OCI-LY3 (cell line): ENCODE measurements around the gene TAPBPL.
"Not testable (repeated sequence)": the region's sequence is repeated elsewhere in the genome, so short reads cannot be mapped to it uniquely, and the experiment has no call there.

ENCODE experiments used
- H2AFZ ChIP-seq: fragments of 200-600, 300-600 bp; shearing (Covaris generic); 2 replicates; pipeline ENCODE4 v1.6.0; 2014; ENCODE audit warnings: antibody characterized with exemption, low read depth, low read length
- H3K27ac ChIP-seq: fragments of 200-600, 300-600 bp; sonication (generic); 2 replicates; pipeline ENCODE4 v1.5.1; 2014; ENCODE audit warnings: mild to moderate bottlenecking, low read length, moderate library complexity, mixed read lengths
- H3K27me3 ChIP-seq: fragments of 200-600, 300-600 bp; sonication (generic); 2 replicates; pipeline ENCODE4 v1.6.1; 2014; ENCODE audit warnings: low read depth, low read length, mixed read lengths
- H3K36me3 ChIP-seq: fragments of 200-600, 300-600 bp; sonication (generic); replicated peaks from 2 replicates; pipeline ENCODE3; 2014; ENCODE audit warnings: low read depth, low read length, mixed read lengths
- H3K4me1 ChIP-seq: fragments of 300-600, 200-600 bp; sonication (generic); 2 replicates; pipeline ENCODE4 v1.6.1; 2014; ENCODE audit warnings: low read length, mixed read lengths
- H3K4me2 ChIP-seq: fragments of 200-600, 300-600 bp; sonication (generic); 2 replicates; pipeline ENCODE4 v1.6.1; 2014; ENCODE audit warnings: low read length, mixed read lengths
- H3K4me3 ChIP-seq: fragments of 300-600, 200-600 bp; sonication (generic); 2 replicates; pipeline ENCODE4 v1.5.1; 2014; ENCODE audit warnings: antibody characterized with exemption, mild to moderate bottlenecking, low read length, moderate library complexity
- H3K79me2 ChIP-seq: fragments of 300-600, 200-600 bp; shearing (Covaris generic); 2 replicates; pipeline ENCODE4 v1.6.1; 2014; ENCODE audit warnings: mild to moderate bottlenecking, low read length, mixed read lengths
- H3K9ac ChIP-seq: fragments of 300-600, 200-600 bp; shearing (Covaris generic); 2 replicates; pipeline ENCODE4 v1.6.0; 2014; ENCODE audit warnings: mild to moderate bottlenecking, low read length, moderate library complexity
- H3K9me3 ChIP-seq: fragments of 200-600, 300-600 bp; shearing (Covaris generic); 2 replicates; pipeline ENCODE4 v1.6.1; 2014; ENCODE audit warnings: low read length, mixed read lengths; ENCODE audit not compliant: insufficient read depth
- H4K20me1 ChIP-seq: fragments of 200-600, 300-600 bp; sonication (generic); 2 replicates; pipeline ENCODE4 v1.6.1; 2016; ENCODE audit warnings: low read length, mixed read lengths; ENCODE audit not compliant: insufficient read depth
- CTCF ChIP-seq: fragments of 200-600, 300-600 bp; sonication (generic); IDR thresholded peaks from 2 replicates; pipeline ENCODE4 v1.5.1; 2014; ENCODE audit warnings: antibody characterized with exemption, low read length, low read depth
- EZH2phosphoT487 ChIP-seq: fragments of 200-600 bp; shearing (Covaris generic); IDR thresholded peaks from 2 replicates; pipeline ENCODE4 v1.6.1; 2018; ENCODE audit warnings: antibody characterized with exemption, mixed run types, low read depth

Gene TAPBPL

GRCh38 chr12:6492838-6493496, 41.1 kb downstream of the TAPBPL start, which contains the start of gene MRPL51:
TSS of gene MRPL51 (minus strand) at chr12:6493262. CDS start at chr12:6493136, 126 bp downstream.
- H3K27me3 ChIP-seq: no peaks in the 10 kb centered on the region
- H3K4me3 ChIP-seq: peak within 1 kb of the TSS; percentile 83
- H3K79me2 ChIP-seq: peaks cover 49% of the 10 kb centered on the region
- H3K4me2 ChIP-seq: peak within 1 kb of the TSS; percentile 93
- H3K9me3 ChIP-seq: no peaks in the 10 kb centered on the region
- peak within 1 kb of the TSS; percentile 92 for H3K27ac ChIP-seq
- peaks cover 17% of the 10 kb centered on the region for H3K4me1 ChIP-seq
- H4K20me1 ChIP-seq: no peaks in the 10 kb centered on the region
- TF ChIP-seq EZH2phosphoT487 (no peak), CTCF (no peak)
- peaks cover 28% of the 10 kb centered on the region for H3K36me3 ChIP-seq
- H3K9ac ChIP-seq: peak within 1 kb of the TSS; percentile 95
- H2AFZ ChIP-seq: peak within 1 kb of the TSS; percentile 60

- H3K9ac ChIP-seq: peak within 1 kb of the TSS; percentile 95
- peak within 1 kb of the TSS; percentile 92 for H3K27ac ChIP-seq
- H4K20me1 ChIP-seq: no peaks in the 10 kb centered on the region
- peaks cover 32% of the 10 kb centered on the region for H3K36me3 ChIP-seq
- peak within 1 kb of the TSS; percentile 60 for H2AFZ ChIP-seq
- H3K79me2 ChIP-seq: peaks cover 50% of the 10 kb centered on the region
- peaks cover 17% of the 10 kb centered on the region for H3K4me1 ChIP-seq
- H3K4me2 ChIP-seq: peak within 1 kb of the TSS; percentile 93
- no peak for TF ChIP-seq CTCF
- no peak for TF ChIP-seq EZH2phosphoT487
- no peaks in the 10 kb centered on the region for H3K9me3 ChIP-seq
- H3K4me3 ChIP-seq: peak within 1 kb of the TSS; percentile 83
- H3K27me3 ChIP-seq: no peaks in the 10 kb centered on the region
These were observed 41.8 kb downstream of the TAPBPL start, which contains the start of gene NCAPD2 for GRCh38 chr12:6493497-6494257. TSS of gene NCAPD2 (plus strand) at chr12:6494102. CDS start at chr12:6495099, 997 bp downstream.

GRCh38 chr12:6494258-6494743, 42.5 kb downstream of the TAPBPL start:
- Histone ChIP-seq H3K4me2 (peak overlapping the region; percentile 93), H3K27ac (peak overlapping the region; percentile 92), H3K9ac (peak overlapping the region; percentile 95), H3K4me3 (peak overlapping the region; percentile 83), H2AFZ (peak overlapping the region; percentile 54), H4K20me1 (no peaks in the 10 kb centered on the region), H3K79me2 (peaks cover 56% of the 10 kb centered on the region), H3K36me3 (peaks cover 38% of the 10 kb centered on the region), H3K9me3 (no peaks in the 10 kb centered on the region), H3K4me1 (peaks cover 17% of the 10 kb centered on the region), H3K27me3 (no peaks in the 10 kb centered on the region)
- TF ChIP-seq CTCF (peak; percentile 14; the same call in 1 of the 2 replicates), EZH2phosphoT487 (no peak)

- peaks cover 17% of the 10 kb centered on the region for H3K4me1 ChIP-seq
- peak overlapping the region; percentile 92 for H3K27ac ChIP-seq
- H3K4me3 ChIP-seq: peak overlapping the region; percentile 83
- peaks cover 40% of the 10 kb centered on the region for H3K36me3 ChIP-seq
- peak overlapping the region; percentile 95 for H3K9ac ChIP-seq
- peak overlapping the region; percentile 93 for H3K4me2 ChIP-seq
- TF ChIP-seq CTCF (no peak), EZH2phosphoT487 (no peak)
- no peaks in the 10 kb centered on the region for H3K9me3 ChIP-seq
- no peaks in the 10 kb centered on the region for H4K20me1 ChIP-seq
- peaks cover 61% of the 10 kb centered on the region for H3K79me2 ChIP-seq
- no peaks in the 10 kb centered on the region for H3K27me3 ChIP-seq
- H2AFZ ChIP-seq: no peak overlapping the region
These were observed 43.1 kb downstream of the TAPBPL start for GRCh38 chr12:6494968-6495367.

GRCh38 chr12:6497291-6497690, 45.4 kb downstream of the TAPBPL start:
- H3K4me3 ChIP-seq, H3K27me3 ChIP-seq, H3K9ac ChIP-seq, H3K9me3 ChIP-seq, H4K20me1 ChIP-seq, H3K27ac ChIP-seq, H3K4me2 ChIP-seq, H2AFZ ChIP-seq: not testable (repeated sequence)
- peaks cover 51% of the 10 kb centered on the region for H3K36me3 ChIP-seq
- H3K79me2 ChIP-seq: peaks cover 74% of the 10 kb centered on the region
- H3K4me1 ChIP-seq: peaks cover 13% of the 10 kb centered on the region
